Measurements from ENCODE around the gene MZB1.
"Not testable (repeated sequence)": the region's sequence is repeated elsewhere in the genome, so short reads cannot be mapped to it uniquely, and the experiment has no call there.

The MZB1 gene

GRCh38 chr5:139374909-139375308 is 14.8 kb downstream of the MZB1 start:
- no peak for DNase-seq (ENCODE audit: low read depth)

GRCh38 chr5:139371482-139372435 is 18.0 kb downstream of the MZB1 start:
- DNase-seq (ENCODE audit: low read depth) = no peak

GRCh38 chr5:139369181-139369580 is 20.5 kb downstream of the MZB1 start:
- DNase-seq (ENCODE audit: low read depth) = no peak

- no peak for DNase-seq (ENCODE audit: low read depth)
Measured at GRCh38 chr5:139368613-139369012, 21.1 kb downstream of the MZB1 start.

- no peak for DNase-seq (ENCODE audit: low read depth)
Measured at GRCh38 chr5:139364466-139364865, 25.2 kb downstream of the MZB1 start.

- DNase-seq (ENCODE audit: low read depth) = no peak
Measured at GRCh38 chr5:139363937-139364336, 25.8 kb downstream of the MZB1 start.

- no peak for DNase-seq (ENCODE audit: low read depth)
Measured at GRCh38 chr5:139361835-139362429, 27.8 kb downstream of the MZB1 start.

- DNase-seq (ENCODE audit: low read depth) = no peak
Measured at GRCh38 chr5:139360384-139360783, 29.3 kb downstream of the MZB1 start.

GRCh38 chr5:139358064-139358463 is 31.6 kb downstream of the MZB1 start:
- no peak for DNase-seq (ENCODE audit: low read depth)

GRCh38 chr5:139355900-139356299 is 33.8 kb downstream of the MZB1 start:
- not testable (repeated sequence) for DNase-seq (ENCODE audit: low read depth)

- DNase-seq (ENCODE audit: low read depth) = no peak
Measured at GRCh38 chr5:139354186-139354585, 35.5 kb downstream of the MZB1 start.

- not testable (repeated sequence) for DNase-seq (ENCODE audit: low read depth)
Measured at GRCh38 chr5:139347863-139348262, 41.9 kb downstream of the MZB1 start.

- not testable (repeated sequence) for DNase-seq (ENCODE audit: low read depth)
Measured at GRCh38 chr5:139345442-139345841, 44.3 kb downstream of the MZB1 start.

GRCh38 chr5:139344177-139344576 is 45.5 kb downstream of the MZB1 start:
- DNase-seq (ENCODE audit: low read depth) = no peak

- no peak for DNase-seq (ENCODE audit: low read depth)
Measured at GRCh38 chr5:139343476-139343875, 46.2 kb downstream of the MZB1 start.

GRCh38 chr5:139342423-139342723 is 47.3 kb downstream of the MZB1 start:
- peak; percentile 68 for DNase-seq (ENCODE audit: low read depth)

GRCh38 chr5:139341689-139342422 is 47.9 kb downstream of the MZB1 start, which contains the start of gene PAIP2:
Gene PAIP2 (plus strand): TSS chr5:139341854. CDS start chr5:139363785, 21,931 bp downstream.
- peak; percentile 94 for DNase-seq (ENCODE audit: low read depth)

- no peak for DNase-seq (ENCODE audit: low read depth)
Measured at GRCh38 chr5:139341187-139341688, 48.5 kb downstream of the MZB1 start.

GRCh38 chr5:139340051-139340450 is 49.7 kb downstream of the MZB1 start:
- no peak for DNase-seq (ENCODE audit: low read depth)

Measured in stimulated activated CD8-positive, alpha-beta memory T cell treated with anti-CD3 and anti-CD28 coated beads, Interleukin-12 subunit alpha, Interleukin-12 subunit beta, amount 100 ng/mL, for 4 hours (primary cell).